Neural cell (in vitro differentiated cells): ENCODE data around the gene IDE. TPM values are rescaled to one million over a fixed set of nuclear protein-coding genes. Genes with fewer than 3 reads are reported as not detected.

Experiments
- H2AFZ ChIP-seq: fragments of 200-600, 300-800 bp; sonication (generic), shearing (Covaris generic); 2 replicates; pipeline ENCODE4 v1.6.0; 2014; ENCODE audit warnings: low read depth, mild to moderate bottlenecking, antibody characterized with exemption, low read length, moderate library complexity
- H3F3A ChIP-seq: fragments of 200-600 bp; shearing (Covaris generic); 2 replicates; pipeline ENCODE4 v1.6.1; 2016; ENCODE audit warnings: mild to moderate bottlenecking, moderate library complexity, mixed read lengths, antibody characterized with exemption, low read length; ENCODE audit not compliant: insufficient read depth, poor library complexity, severe bottlenecking
- H3K27ac ChIP-seq: fragments of 200-600, 300-800 bp; sonication (generic), shearing (Covaris generic); 2 replicates; pipeline ENCODE4 v1.5.1; 2014; ENCODE audit warnings: mild to moderate bottlenecking, low read length, moderate library complexity
- H3K27me3 ChIP-seq: fragments of 300-800, 200-600 bp; sonication (generic), shearing (Covaris generic); 2 replicates; pipeline ENCODE4 v1.6.0; 2014; ENCODE audit warnings: mild to moderate bottlenecking, low read depth, low read length, moderate library complexity; ENCODE audit not compliant: insufficient read depth
- H3K36me3 ChIP-seq: fragments of 300-800, 200-600 bp; sonication (generic), shearing (Covaris generic); 2 replicates; pipeline ENCODE4 v1.5.1; 2014; ENCODE audit warnings: mild to moderate bottlenecking, antibody characterized with exemption, low read length, moderate library complexity; ENCODE audit not compliant: insufficient read depth
- H3K4me2 ChIP-seq: fragments of 300-800, 200-600 bp; sonication (generic), shearing (Covaris generic); 2 replicates; pipeline ENCODE4 v1.6.0; 2014; ENCODE audit warnings: mild to moderate bottlenecking, low read length
- H3K4me3 ChIP-seq: fragments of 300-800, 200-600 bp; sonication (generic), shearing (Covaris generic); 2 replicates; pipeline ENCODE4 v1.5.1; 2014; ENCODE audit warnings: mild to moderate bottlenecking, low read length, moderate library complexity
- H3K79me2 ChIP-seq: fragments of 200-600 bp; shearing (Covaris generic); replicated peaks from 2 replicates; pipeline ENCODE4 v1.6.0; 2014; ENCODE audit warnings: mild to moderate bottlenecking, low read length, moderate library complexity; ENCODE audit not compliant: insufficient read depth
- H3K9ac ChIP-seq: fragments of 300-800, 200-600 bp; sonication (generic), shearing (Covaris generic); 2 replicates; pipeline ENCODE4 v1.6.1; 2016; ENCODE audit warnings: mild to moderate bottlenecking, low read length, mixed read lengths
- H3K9me2 ChIP-seq: fragments of 200-600 bp; shearing (Covaris generic); 2 replicates; pipeline ENCODE4 v1.6.1; 2016; ENCODE audit warnings: mild to moderate bottlenecking, low read length, mixed read lengths; ENCODE audit not compliant: insufficient read depth
- H3K9me3 ChIP-seq: fragments of 200-600, 300-800 bp; sonication (generic), shearing (Covaris generic); 2 replicates; pipeline ENCODE4 v1.6.1; 2016; ENCODE audit warnings: mild to moderate bottlenecking, mixed run types, low read length, moderate library complexity, mixed read lengths
- H4K20me1 ChIP-seq: fragments of 200-600 bp; shearing (Covaris generic); 2 replicates; pipeline ENCODE4 v1.6.1; 2016; ENCODE audit warnings: mild to moderate bottlenecking, mixed run types; ENCODE audit not compliant: insufficient read depth
- CTCF ChIP-seq: fragments of 450-650 bp; IDR thresholded peaks from 2 replicates; pipeline ENCODE4 v1.5.1; 2014; ENCODE audit warnings: antibody characterized with exemption, mild to moderate bottlenecking, moderate library complexity; ENCODE audit not compliant: poor library complexity, severe bottlenecking
- EP300 ChIP-seq: fragments of 450-650 bp; conservative IDR thresholded peaks from 2 replicates; pipeline ENCODE4 v1.6.1; 2014; ENCODE audit warnings: antibody characterized with exemption, mild to moderate bottlenecking, moderate library complexity; ENCODE audit not compliant: poor library complexity, severe bottlenecking
- EZH2 ChIP-seq: fragments of 200-600, 300-800 bp; shearing (Covaris generic), sonication (generic); IDR thresholded peaks from 2 replicates; pipeline ENCODE4 v1.6.1; 2014; ENCODE audit warnings: antibody characterized with exemption, low read length, borderline replicate concordance, mild to moderate bottlenecking; ENCODE audit not compliant: insufficient read depth, poor library complexity, severe bottlenecking
- MXI1 ChIP-seq: fragments of 450-650 bp; conservative IDR thresholded peaks from 2 replicates; pipeline ENCODE4 v1.6.1; 2014; ENCODE audit warnings: antibody characterized with exemption, mild to moderate bottlenecking; ENCODE audit not compliant: poor library complexity, severe bottlenecking
- POLR2AphosphoS5 ChIP-seq: IDR thresholded peaks from 2 replicates; pipeline ENCODE4 v1.6.1; 2012
- RAD21 ChIP-seq: fragments of 450-650 bp; conservative IDR thresholded peaks from 2 replicates; pipeline ENCODE4 v1.6.1; 2014; ENCODE audit warnings: antibody characterized with exemption, mild to moderate bottlenecking, moderate library complexity
- REST ChIP-seq: IDR thresholded peaks from 2 replicates; pipeline ENCODE4 v1.6.1; 2012; ENCODE audit warnings: borderline replicate concordance
- SMC3 ChIP-seq: fragments of 450-650 bp; conservative IDR thresholded peaks from 2 replicates; pipeline ENCODE4 v1.6.1; 2014; ENCODE audit warnings: antibody characterized with exemption, mild to moderate bottlenecking, moderate library complexity; ENCODE audit not compliant: poor library complexity
- TAF1 ChIP-seq: IDR thresholded peaks from 2 replicates; pipeline ENCODE4 v1.6.1; 2012; ENCODE audit warnings: low read depth
- polyA plus RNA-seq: library from polyadenylated mRNA; depleted of rRNA; stranded (reverse); fragments of >200 nt; gene quantifications from 2 replicates; pipeline ENCODE4 v1.2.3, GENCODE V29; 2014

IDE gene
- polyA plus RNA-seq, 1 donor from 2014 or later: 10.4 TPM

- Histone ChIP-seq H3K79me2 (no peaks in the 10 kb centered on the region), H3K4me2 (no peak overlapping the region), H3F3A (no peaks in the 10 kb centered on the region), H3K36me3 (no peaks in the 10 kb centered on the region), H3K9ac (no peak overlapping the region), H3K9me3 (no peaks in the 10 kb centered on the region), H3K27ac (no peak overlapping the region), H4K20me1 (no peaks in the 10 kb centered on the region), H3K27me3 (no peaks in the 10 kb centered on the region), H3K9me2 (no peaks in the 10 kb centered on the region), H3K4me3 (no peak overlapping the region), H2AFZ (no peak overlapping the region)
- TF ChIP-seq EZH2 (no peak), EP300 (no peak), SMC3 (no peak), MXI1 (no peak), CTCF (no peak), POLR2AphosphoS5 (no peak), TAF1 (no peak), REST (no peak), RAD21 (no peak)
Observed at GRCh38 chr10:92541583-92541982, 32.3 kb downstream of the IDE start.

GRCh38 chr10:92538231-92538958, 35.5 kb downstream of the IDE start:
- Histone ChIP-seq H3K27ac (no peak overlapping the region), H2AFZ (no peak overlapping the region)
- TF ChIP-seq RAD21 (no peak), MXI1 (no peak), SMC3 (no peak), EP300 (no peak), POLR2AphosphoS5 (no peak), TAF1 (no peak), CTCF (no peak), REST (no peak), EZH2 (no peak)

More at GRCh38 chr10:92538231-92538958, 35.5 kb downstream of the IDE start:
- no peaks in the 10 kb centered on the region for H3K79me2 ChIP-seq
- no peaks in the 10 kb centered on the region for H3K27me3 ChIP-seq
- no peaks in the 10 kb centered on the region for H3K36me3 ChIP-seq
- H3K4me3 ChIP-seq: no peak overlapping the region
- no peaks in the 10 kb centered on the region for H4K20me1 ChIP-seq
- H3K4me2 ChIP-seq: no peak overlapping the region
- H3K9me3 ChIP-seq: no peaks in the 10 kb centered on the region
- H3F3A ChIP-seq: no peaks in the 10 kb centered on the region
- no peak overlapping the region for H3K9ac ChIP-seq
- H3K9me2 ChIP-seq: no peaks in the 10 kb centered on the region
